HG03460 (cell line): ENCODE measurements around the gene EGFL6.

Source experiments
- ATAC-seq: cut with Tn5 transposase; IDR thresholded peaks from one replicate; pipeline ENCODE4 v1.9.1; 2021; ENCODE audit not compliant: unreplicated experiment

Gene EGFL6, protein sequence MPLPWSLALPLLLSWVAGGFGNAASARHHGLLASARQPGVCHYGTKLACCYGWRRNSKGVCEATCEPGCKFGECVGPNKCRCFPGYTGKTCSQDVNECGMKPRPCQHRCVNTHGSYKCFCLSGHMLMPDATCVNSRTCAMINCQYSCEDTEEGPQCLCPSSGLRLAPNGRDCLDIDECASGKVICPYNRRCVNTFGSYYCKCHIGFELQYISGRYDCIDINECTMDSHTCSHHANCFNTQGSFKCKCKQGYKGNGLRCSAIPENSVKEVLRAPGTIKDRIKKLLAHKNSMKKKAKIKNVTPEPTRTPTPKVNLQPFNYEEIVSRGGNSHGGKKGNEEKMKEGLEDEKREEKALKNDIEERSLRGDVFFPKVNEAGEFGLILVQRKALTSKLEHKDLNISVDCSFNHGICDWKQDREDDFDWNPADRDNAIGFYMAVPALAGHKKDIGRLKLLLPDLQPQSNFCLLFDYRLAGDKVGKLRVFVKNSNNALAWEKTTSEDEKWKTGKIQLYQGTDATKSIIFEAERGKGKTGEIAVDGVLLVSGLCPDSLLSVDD

DNA sequence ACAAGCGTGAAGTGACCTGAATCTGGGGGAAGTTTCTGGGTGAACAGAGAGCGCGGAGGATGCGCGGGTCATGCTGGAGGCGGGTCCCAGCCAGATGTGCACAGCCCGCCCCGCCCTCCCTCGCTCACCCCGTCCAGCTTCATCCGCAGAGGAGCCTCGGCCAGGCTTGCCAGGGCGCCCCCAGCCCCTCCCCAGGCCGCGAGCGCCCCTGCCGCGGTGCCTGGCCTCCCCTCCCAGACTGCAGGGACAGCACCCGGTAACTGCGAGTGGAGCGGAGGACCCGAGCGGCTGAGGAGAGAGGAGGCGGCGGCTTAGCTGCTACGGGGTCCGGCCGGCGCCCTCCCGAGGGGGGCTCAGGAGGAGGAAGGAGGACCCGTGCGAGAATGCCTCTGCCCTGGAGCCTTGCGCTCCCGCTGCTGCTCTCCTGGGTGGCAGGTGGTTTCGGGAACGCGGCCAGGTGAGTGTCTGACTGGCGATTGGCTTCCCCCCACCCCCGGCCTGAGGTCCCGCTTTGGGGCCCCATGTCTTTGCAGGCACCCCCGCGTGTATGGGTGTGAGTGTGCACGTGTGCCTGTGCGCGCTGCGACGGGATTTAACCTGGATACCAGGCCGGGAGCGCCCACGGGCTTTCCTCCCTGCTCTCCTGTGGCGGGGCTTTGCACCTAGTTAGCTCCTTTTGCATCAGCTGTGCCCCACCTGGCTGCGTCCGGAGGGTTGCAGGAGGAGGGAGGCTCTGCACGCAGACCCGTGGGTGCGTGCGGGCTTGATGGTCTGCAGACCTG lies at the start of gene EGFL6:
Gene EGFL6, plus strand, starts transcription at position 123 of the 782 bp plus-strand sequence. Its CDS starts 261 bp downstream, at position 384.
- ATAC-seq = no peak

DNA sequence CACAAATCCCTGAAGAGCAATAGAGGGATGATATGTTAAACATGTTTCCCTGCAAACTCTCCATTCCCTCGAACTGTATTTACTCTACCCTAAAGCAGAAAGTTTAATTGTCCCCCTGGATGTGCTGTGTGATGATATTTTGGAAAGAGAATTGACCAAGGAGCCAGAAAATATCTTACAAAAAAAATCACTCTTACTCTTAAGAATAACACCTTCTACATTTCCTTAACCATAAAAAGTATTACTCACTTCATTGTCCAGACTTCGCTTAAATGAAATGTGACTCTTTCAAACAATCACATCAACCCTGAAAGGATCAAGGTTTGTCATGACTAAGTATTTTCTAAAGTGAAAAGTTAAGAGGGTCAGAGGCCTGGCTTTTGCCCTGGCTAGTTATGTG lies 49.0 kb upstream of the EGFL6 start:
- no peak for ATAC-seq

DNA sequence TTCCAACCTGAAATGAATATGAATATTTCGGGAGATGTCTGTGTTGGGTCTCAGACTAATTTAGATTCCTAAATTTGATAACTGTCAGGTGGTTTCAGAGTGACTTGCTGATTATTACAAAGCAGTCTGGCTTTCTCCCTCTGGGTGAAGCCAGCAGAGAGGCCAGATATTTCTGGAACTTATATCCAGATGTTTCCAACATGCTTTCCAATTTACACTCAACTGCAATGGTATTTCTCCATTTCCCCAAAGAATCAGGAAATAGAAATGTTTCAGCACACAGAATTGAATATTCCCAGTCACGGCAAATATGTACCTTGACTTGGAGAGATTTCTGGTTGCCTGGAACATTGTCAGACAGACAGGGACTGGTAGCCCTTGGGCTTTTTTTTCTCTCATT lies 48.5 kb upstream of the EGFL6 start:
- no peak for ATAC-seq

DNA sequence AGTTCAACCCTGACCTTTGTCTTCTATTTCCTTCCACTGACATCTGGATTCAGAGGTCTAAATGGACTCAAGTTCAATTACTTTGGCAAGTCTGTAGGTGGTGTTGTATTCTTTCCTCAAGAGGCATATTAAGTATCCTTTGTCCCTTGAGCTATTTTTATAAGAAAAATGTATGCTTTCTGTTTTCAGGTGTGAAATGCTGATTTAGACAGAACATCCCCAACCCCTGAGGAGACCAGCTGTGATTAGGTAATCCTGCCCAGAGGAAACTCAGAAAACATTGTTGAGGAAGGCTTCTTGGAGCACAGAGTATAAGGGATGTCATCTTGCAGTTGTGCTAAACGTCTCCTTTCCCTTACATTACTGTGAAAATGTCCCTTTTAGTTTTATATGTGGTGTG lies 46.6 kb upstream of the EGFL6 start:
- ATAC-seq = no peak

DNA sequence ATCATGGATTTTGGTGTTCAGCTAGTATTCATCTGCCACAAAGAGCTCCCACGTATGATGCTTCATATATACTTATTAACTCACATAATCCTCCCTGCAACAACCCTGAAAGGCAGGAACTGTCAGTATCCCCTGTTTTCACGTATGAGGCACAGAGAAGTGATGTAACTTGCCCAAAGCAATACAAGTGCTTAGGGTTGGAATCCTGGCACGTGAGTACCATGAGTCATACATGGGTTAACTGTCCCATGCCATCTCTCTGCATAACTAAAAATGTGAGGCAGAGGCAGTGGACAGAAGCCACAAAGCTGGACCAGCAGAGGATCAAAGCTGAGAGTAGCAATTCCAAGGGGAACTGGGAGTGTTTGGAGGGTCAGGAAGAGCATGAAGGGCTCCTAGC lies 35.7 kb upstream of the EGFL6 start:
- ATAC-seq = no peak

- ATAC-seq = no peak
Observed at GRCh38 chrX:13535376-13536165, 33.8 kb upstream of the EGFL6 start.

DNA sequence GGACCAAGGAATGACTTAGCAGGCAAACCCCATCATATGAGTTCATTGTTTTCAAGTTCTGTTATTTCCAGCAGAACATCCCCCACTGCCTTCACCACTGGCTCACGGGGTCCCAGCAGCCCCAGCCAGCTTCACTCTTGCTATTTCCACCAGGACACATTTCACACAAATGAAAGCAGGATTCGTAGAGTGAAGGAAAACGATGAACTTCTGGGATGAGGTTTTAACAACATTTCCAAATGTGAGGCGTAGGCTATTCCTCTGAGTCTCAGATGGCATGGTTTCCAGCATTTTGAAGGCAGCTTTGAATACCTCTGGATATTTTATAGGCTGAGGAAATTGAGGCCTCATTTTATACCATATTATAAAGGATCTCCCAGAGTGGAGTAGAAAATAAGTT lies 32.9 kb upstream of the EGFL6 start:
- no peak for ATAC-seq

- ATAC-seq = no peak
Observed at GRCh38 chrX:13538414-13538813, 31.0 kb upstream of the EGFL6 start.

DNA sequence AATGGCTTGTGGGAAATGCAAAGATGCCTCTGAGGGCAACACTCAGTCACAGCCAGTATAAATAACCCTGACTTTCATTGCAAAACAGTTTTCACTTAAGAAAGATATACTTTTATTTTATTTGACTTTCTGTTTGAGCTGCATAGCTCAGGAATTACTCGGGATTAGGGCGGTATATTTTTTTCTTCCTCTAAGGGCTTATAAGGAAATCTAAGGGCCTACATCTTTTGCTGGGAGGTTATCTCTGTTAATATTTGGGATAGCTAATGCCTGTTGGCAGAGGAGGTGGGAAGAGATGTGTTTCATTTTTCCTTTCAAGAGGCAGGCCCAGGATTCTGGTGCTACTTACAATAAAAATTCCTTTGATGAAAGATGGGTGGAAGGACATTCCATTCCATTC lies 28.8 kb upstream of the EGFL6 start:
- ATAC-seq = no peak

DNA sequence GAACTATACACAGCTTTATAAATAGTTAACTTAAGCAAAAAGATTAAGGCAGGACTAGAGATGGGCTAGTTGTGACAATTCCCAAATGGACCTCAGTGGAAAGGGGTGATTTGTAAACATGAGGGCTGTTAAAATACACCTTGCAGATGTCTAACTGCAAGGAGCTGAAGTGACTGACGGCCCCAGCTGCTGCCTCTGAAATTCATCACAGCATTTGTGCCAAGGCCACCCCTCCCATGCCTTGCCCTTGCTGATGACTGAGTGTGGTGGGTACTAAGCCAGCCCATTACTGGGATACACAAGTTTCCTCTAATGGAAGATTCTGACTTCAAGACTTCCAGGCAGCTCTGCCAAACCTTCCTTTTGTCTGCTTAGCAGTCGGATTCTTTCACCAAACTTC lies 23.7 kb upstream of the EGFL6 start:
- no peak for ATAC-seq

- no peak for ATAC-seq
Observed at GRCh38 chrX:13547671-13548070, 21.7 kb upstream of the EGFL6 start.

GRCh38 chrX:13550346-13550745 lies 19.1 kb upstream of the EGFL6 start:
- no peak for ATAC-seq

- no peak for ATAC-seq
Observed at GRCh38 chrX:13551610-13552009, 17.8 kb upstream of the EGFL6 start.

DNA sequence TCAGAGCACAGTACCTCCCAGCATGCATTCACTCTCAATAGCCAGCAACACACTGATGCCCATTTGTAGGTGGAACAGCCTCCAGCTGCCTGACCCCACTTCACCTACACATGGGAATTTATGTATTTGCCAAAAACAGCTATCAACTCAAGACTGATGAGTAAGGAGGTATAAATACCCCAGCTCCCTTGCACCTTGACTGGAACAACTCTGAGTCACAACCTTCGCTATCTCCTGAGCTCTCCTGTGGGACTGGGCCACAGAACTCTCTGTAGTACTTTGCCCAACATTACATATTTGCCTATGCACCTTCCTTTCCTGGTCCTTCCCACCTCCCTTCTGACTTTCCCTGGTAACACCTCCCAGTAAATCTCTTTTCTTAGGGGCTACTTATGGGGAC lies 16.5 kb upstream of the EGFL6 start:
- no peak for ATAC-seq

GRCh38 chrX:13565511-13565910 lies 3.9 kb upstream of the EGFL6 start:
- no peak for ATAC-seq

DNA sequence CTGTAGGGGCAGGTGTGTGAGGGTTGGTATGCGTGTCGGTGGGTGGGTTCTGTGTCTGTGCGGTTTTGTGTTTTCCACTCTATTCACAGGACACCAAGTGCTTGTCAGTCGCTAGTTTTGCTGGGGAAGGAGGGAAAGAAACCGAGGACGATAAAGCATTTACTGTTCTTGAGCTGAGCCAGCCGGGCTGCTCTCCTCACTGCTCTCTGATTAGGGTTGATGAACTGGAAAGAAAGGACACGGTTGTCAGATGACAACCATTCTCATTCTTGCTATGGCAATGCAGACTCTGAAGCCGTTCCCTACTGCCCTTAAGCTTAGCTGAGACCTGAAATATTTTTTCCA lies 832 bp downstream of the EGFL6 start:
- ATAC-seq = no peak

- ATAC-seq = no peak
Observed at GRCh38 chrX:13571136-13571535, 1.7 kb downstream of the EGFL6 start.

DNA sequence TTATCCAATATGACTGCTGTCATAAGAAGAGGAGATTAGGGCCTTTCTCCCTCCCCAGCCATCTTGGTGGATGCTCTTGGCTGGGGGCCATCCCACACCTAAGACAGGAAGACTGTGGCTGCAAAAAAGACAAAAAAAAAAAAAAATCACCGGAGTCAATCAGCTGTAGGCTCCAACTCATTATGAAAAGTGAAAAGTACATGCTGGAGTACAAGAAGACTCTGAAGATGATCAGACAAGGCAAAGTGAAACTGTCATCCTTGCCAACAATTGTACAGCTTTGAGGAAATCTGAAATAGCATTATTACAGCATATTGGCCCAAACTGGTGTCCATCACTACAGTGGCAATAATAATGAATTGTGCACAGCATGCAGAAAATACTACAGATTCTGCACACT lies 5.2 kb downstream of the EGFL6 start:
- ATAC-seq = no peak

DNA sequence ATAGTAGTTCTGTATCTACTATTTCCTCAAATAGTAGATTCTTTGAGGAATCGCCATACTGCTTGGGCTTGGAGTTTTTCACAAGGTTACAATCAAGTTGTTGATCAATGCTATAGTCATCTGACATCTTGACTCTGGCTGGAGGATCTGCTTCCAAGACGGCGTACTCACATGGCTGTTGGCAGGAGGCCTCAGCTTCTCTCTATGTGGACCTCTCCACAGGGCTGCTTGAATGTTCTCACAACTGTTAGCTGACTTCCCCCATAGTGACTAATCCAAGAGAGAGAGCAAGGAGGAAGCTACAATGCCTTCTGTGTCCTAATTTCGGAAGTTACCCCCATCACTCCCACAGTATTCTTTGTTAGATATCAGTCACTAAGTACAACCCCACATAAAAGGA lies 10.3 kb downstream of the EGFL6 start:
- ATAC-seq = no peak

DNA sequence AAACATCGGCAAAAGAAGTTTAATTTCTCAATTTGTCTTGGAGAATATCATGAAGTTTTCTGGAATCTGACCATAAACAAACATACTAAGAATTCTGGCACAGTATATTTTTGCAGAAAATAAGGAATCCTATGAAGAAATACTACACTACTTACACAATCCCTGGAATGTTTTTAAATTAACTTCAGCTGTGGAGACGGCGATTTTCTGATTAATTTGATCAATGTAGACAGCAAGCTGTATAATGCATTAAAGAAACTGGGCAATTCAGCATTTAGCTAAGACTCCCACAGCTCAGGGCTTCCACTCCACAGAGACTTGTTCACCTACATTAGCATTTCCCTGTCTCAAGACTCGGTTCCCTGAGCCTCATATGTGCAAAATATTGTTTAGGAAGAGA lies 12.2 kb downstream of the EGFL6 start:
- ATAC-seq = no peak

DNA sequence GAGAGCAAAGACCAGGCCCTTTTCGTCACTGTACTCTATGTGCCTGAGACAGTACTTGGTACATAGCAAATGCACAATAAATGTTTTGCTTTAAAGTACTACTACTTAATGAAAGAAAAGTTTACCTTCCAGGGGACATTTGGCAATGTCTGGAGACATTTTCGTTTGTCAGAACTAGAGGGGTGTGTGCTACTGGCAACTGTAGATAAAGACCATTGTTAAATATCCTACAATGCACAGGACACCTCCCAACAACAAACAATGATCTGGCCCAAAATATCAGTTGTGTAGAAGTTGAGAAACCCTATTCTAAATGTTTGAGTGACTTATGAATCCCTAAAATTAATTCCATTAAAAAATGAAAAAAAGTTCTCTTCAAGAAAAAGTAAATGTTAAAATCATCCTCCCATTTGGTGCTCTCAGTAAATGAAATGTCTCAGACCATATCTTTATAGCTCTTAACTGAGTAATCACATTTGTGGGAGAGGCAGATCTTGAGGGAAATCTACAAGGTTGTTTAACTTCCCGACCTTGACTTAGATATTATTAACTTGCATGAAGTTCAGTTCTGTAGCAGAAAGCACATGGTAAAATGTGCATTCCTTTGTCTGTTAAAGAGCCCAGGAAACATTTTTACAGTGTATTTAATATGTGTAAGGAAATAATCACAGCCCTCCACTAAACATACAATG lies 18.5 kb downstream of the EGFL6 start:
- no peak for ATAC-seq
